Cerebellar nuclear complex (tissue), 1 donor: Measurements from ENCODE around the gene NMT2.

ENCODE experiments used
- DNase-seq, 2 experiments: peaks; one replicate each; lab custom pipeline; 2025; lab: John Stamatoyannopoulos, UW

The NMT2 gene

DNA sequence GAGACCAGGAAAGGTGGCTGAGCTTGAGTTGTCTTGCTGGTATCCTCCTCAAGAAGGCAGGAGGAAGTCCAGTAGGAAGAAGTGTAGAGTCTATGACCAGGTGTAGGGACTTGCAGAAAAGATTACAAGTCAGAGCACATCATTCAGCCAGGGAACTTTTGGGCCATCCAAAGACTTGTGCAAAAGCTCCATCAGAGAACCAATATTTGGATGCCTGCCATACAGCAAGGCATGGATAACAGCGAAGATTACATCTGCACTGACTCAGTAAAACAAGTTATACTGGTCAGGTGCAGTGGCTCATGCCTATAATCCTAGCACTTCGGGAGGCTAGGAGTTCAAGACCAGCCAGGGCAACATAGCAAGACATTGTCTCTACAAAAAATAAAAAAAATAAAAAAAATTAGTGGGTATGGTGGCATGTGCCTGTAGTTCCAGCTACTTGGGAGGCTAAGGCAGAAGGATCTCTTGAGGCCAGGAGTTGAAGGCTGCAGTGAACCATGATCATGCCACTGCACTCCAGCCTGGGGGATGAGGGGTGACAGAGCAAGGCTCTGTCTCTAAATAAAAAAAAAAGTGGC, 13.2 kb upstream of the NMT2 start:
- no peak for DNase-seq

DNA sequence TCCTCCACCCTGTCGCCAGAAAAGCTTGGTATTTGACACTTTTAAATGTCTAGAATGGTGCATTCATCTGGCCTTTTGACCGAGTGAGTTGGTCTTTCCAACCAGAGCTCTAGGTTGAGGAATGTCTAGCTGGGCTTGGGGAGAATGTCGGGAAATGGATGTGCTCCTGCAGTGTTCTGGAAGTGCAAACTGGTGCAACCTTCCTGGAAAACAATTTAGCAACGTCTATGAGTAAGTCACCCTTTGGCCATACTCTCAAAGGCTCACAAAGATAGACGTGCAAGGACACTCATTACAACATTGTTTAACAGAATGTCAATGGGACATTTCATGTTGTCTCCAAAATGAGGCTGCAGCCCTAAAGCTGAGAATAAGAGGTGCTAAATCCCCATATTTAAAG, 12.2 kb upstream of the NMT2 start:
- DNase-seq: no peak

DNA sequence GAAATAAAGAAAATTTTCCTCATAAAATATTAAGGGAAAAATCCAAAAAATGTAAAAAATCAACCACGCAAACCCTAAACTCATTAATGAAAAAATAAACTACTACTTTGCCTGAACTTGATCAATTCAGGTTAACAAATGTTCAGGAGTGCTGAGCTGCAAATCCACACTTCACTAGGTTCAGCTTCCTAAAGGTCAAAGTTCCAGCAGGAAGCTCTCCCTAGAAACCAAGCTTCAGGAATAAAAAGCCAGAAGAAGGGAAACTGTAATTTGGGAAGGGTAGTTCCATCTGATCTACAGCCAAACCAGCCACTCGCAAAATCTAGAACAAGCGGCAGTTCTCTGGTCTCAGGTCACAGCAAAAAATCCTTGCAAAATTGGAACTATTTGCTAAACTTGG, 7.8 kb upstream of the NMT2 start:
- DNase-seq: no peak

DNA sequence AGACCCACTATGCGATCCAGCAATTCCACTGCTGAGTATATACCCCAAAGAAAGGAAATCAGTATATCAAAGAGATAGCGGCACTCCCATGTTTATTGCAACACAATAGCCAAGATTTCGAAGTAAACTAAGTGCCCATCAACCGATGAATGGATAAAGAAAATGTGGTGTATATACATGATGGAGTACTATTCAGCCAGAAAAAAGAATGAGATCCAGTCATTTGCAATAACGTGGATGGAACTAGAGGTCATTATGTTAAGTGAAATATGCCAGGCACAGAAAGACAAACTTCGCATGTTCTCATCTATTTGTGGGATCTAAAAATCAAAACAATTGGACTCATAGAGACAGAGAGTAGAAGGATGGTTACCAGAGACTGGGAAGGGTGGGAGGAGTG, 7.1 kb upstream of the NMT2 start:
- no peak for DNase-seq

DNA sequence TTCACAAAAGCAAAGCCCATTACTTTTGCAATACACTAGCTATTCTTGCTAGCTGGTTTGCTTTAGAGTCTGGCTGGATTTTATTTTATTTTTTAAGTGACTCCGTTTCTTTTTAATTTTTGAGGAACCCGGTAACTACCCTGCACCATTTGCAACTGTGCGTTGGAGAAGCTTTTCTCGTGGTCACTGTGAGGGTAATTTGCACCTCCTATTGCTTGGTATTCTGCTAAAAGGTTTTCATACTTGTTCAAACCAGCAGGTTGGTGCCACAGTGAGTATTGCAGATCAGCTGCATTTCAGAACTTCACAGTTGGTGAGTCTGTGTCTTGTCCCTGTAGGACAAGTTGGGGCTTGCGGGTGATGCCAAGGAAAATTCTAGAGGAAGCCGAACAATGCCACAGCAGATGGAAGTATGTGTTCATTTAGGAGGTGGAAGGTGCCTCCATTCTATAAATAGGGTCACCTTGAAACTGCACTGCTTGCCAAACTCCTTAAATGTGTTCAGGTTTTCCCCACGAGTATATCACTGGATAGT, 3.9 kb upstream of the NMT2 start:
- DNase-seq: no peak

DNA sequence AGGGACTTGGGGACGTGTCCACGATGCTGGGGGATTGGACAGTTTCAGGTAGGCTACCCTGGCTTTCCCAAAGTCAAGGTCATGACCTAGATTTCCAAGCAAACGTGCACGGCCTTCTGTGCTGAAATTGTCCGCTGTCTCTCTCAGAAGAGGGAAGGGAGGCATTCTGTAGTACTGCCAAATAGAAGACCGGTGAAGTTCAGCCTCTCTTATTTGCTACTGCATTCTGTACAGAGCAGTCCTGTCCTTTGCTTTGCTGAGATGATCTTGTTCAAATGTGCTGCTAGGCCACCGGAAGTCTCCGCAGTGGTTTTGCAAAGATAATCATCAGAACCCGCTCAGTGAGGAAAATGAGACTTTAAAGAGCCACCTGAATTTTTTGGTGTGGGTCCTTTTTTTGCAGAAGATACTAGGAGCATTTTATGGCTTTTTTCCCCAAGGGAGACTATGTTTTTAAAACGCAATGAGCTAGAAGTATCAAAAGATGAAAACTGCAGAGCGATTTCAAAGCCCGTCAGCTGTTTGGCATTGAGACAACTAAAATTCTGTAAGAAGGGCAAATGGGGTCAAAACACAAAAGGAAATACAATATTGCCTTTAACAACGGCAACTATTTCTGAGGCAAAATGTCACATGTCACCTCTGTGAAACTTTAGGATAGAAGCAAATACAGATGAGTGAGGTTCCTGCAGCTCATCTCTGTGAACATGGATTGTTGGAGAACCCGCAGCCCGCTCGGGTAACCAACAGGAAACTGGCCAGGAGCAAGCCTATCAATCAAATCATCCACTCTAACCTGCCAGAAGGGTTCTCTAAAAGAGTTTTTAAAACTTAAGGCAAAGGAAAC, 1.3 kb upstream of the NMT2 start:
- no peak for DNase-seq

DNA sequence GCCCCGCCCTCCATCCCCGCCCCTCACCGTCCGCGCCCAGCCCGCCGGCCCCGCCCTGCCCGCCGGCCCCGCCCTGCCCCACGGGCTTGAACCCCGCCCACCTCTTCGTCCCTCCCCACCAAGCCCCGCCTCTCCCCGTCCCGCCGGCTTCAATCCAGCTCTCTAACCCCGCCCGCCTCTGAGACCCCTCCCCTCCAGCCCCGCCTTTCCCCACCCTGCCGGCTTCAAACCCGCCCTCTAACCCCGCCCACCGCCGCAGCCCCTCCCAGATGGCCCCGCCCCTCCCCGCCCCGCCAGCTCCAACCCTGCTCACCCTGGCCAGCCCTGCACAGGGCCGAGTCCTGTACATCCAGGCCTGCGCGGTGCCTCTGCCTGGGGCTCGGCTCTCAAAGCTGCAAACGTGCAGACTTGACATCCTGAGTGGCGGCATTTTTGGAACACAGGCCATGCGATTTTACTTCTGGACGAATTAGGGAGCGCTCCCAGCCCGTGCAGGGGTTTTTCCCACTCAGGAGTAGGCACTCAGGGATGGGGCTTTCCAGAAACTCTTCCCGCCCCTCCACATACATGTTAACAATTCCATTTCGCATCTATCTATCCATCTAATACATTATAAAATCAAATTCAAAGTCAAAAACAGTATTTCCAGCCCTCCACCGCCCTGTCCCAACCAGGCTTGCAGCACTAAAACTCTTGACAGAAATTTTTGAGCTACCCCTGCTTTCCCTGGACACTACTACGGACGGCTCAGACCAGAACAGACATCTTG, 477 bp upstream of the NMT2 start:
- DNase-seq: peak; percentile 83 to 94

DNA sequence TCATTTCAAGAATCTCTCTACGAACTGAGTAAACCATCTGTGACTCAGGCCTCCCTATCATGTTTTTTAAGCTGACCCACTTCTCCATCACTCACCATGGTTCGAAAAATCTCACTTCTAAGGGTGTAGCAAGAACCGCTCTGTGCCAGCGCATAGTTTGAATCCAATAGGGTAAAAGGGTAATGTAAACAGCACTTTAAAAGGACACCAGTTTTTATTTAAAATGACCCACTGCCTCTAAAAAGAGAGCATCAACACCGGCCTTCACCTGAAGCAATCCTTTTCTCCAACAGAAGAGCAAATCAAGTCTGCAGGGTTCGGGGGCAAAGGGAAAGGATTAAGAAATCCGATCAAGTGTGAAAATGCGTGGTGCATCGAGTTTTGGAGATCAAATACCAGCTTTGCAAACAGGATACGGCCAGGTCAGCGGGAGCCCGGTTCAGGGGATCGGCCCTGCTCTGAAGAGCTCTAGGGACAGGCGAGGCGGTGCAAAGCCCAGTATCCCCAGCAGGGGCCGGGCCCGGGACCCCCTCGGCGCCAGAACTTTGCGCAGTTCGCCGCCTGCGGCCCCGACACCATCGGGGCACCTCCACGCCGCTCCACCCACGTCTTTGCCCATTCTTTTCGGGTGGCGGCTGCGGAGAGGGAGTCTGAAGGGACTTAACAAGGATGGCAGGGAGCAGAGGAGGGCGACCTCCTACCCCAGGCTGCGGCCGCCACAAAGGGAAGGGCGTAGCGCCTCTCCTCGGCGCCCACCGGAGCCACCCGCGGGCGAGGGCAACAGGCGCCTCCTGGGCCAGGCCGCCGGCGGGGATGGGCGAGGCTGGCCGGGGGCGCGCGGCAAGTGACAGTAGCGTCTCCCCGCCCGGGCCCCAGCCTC, 842 bp downstream of the NMT2 start:
- no peak for DNase-seq

DNA sequence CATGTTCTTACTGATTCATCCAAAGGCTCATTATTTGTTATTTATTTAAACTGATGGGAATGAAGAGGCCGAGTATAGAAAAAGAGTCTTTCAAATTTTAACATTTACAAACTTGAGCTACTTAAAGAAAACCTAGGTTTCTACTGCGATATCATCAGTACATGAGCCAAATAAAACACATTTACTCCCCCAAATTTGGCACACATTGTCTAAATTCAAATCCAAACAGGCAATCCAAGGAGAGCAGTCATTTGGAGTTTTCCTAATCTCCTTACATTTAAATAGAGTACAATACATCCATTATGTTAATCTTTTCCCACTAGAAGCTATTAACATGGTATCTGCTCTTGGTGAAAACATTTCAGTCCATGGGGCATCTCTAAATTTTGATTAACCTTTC, 2.2 kb downstream of the NMT2 start:
- no peak for DNase-seq

DNA sequence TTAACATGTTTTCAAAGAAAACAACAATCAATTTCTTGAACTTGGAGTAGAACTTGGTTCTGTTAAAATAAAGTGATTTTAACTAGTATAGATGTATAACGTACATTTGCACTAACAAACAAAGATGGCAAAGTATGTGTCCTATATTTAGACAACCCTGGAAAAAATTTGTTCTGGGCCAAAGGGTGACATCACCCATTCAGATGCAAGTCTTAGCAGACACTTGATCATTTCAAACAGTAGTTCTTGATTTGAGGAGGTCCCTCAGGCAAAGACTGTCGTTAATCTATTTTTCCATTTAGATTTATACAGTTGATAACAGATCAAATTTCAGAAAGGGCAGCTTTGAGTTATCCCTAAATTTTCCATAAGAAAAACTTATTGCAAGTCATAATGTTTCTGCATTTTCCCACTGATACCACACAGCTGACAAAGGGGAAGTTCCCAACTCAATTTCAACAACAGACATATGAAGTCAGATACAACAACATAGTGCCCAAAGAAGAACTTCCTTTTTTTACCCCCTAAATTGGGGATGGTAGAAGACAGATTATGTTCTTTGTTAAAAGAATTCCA, 5.2 kb downstream of the NMT2 start:
- DNase-seq: no peak

DNA sequence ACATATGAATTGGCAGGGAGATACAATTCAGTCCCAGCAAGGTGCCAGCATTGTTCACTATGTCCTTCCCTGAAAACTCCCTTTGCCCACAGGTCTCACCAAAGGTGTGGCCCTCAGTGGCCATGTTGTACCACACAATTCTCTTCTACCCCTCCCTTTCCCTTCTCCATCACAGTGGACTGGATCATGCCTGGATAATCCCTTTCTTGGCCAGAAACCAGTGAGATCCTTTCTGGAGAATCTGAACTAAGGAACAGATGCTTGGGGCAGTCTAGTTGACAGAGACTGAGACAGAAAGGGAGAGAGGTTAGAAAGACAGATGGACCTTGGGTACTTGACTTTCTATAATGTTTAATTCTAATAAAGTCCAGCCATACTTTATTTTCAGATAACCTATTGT, 9.5 kb downstream of the NMT2 start:
- DNase-seq: no peak

DNA sequence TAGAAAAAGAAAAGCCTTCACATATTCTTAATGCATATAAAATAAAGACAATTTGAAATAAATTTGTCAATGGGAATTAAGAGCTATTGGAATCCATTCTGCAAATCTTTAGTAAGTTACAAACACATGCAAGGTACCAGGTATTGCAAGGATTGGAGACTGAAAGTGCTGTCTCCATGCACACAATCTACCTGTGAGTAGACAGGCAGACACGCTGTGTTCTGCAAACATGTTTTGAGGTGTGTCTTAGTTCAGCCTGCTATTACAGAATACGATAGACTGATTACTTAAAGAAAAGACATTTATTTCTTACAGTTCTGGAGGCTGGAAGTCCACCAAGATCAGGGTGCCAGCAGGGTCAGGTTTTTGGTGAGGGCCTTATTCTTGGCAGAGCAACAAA, 10.0 kb downstream of the NMT2 start:
- no peak for DNase-seq

DNA sequence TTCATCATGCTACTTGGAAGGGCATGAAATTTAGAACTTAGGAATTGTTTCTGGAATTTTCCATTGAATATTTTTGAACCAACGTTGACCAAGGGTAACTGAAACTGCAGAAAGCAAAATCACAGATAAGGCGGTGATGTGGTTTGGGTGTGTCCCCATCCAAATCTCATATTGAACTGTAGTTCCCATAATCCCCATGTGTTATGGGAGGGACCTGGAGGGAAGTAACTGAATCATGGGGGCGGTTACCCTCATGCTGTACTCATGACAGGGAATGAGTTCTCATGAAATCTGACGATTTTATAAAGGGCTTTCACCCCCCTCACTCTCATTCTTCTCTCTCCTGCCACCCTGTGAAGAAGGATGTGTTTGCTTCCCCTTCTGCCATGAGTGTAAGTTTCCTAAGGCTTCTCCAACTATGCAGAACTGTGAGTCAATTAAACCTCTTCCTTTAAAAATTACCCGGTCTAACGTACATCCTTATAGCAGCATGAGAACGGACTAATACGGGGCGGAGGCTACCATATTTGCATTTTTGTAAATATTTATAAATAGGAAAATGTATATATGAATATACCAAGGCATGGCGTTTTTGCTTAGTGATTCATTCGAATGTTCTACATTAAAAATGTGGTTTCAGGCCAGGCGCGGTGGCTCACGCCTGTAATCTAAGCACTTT, 12.4 kb downstream of the NMT2 start:
- DNase-seq: no peak

DNA sequence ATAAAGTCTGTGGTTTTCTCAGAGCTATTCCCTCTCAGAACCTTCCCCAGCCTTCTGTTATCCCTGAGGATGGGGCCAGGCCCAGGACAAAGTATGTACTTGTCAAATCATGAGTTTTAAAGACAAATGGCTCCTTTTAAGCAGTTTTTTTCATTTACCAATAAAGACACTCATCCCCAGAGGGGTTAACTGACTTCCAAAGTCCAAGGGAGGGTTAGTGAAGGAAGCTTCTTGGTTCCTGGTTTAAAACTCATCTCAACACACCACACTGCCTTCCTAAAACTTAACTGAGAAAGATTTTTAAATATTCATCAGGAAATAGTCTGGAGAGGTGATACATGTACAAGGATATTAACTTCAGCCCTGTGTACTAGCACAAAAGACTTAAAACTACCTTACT, 15.9 kb downstream of the NMT2 start:
- no peak for DNase-seq

DNA sequence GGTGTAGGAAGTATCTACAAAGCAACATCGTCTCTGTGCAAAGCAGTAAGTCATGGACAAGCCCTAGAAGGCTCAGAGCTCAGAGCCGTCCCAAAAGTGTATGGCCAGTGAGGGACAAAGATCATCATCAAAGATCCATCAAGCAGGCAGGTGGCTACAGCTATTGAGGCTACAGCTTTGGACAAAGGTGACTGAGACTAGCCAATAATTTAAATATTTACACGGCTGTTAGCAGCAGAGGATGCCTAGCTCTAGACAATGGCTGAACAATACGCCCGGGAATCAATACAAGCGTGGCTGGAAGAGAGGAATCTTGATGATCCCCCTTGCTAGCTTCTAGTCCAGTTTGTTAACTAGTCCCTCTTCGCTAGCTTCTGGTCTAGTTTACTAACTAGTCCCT, 17.9 kb downstream of the NMT2 start:
- no peak for DNase-seq

DNA sequence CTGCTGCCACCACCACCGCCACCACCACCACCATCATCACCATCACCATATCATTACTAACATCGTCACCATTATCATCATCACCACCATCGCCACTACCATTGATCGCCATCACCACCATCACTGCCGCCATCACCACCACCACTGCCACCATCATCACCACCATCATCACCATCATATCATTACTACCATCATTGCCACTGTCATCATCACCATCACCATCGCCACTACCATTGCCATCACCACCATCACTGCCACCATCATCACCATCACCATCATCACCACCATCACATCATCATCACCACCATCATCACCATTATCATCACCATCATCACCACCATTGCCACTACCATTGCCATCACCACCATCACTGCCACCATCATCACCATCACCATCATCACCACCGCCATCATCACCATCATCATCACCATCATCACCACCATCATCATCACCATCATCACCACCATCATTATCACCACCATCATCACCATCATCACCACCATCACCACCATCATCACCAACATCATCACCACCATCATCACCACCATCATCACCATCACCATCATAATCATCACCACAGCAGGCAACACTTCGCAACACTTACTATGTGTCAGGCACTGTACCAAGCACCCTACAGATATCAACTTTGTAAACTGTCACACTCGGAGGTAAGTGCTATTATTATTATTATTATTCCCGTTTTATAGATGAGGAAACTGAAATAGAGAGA, 19.3 kb downstream of the NMT2 start:
- DNase-seq: no peak

DNA sequence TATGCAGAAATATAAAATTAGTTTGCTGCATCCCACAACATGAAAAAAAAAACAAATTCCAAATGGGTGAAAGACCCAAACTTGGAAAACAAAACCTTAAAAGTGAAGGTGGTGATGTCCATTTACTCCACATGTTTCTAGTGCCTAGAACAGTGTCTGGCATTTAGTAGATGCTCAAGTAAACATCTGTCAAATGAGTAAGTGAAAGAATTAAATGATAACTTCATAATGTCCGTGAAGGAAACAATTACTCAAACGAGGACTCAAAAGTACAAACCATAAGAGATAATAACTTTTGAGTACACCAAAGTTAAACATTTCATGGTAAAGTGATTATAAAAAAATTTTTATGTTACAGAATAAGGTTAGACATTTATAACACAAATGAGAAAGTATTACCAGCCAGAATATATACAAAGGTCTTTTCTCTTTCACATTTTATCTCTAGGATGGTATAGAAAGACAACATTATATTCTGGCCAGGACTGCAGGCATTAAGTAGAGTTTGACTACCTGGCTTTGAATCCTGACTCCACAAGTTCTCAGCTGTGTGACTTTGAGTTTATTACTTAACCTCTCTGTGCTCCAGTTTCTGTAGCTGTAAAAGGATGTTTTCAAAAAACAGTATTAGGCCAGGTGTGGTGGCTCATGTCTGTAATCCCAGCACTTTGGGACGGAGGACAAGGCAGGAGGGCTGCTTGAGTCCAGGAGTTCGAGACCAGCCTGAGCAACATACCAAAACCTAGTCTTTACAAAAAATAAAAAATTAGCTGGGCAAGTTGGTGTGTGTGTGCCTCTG, 20.7 kb downstream of the NMT2 start:
- DNase-seq: no peak

DNA sequence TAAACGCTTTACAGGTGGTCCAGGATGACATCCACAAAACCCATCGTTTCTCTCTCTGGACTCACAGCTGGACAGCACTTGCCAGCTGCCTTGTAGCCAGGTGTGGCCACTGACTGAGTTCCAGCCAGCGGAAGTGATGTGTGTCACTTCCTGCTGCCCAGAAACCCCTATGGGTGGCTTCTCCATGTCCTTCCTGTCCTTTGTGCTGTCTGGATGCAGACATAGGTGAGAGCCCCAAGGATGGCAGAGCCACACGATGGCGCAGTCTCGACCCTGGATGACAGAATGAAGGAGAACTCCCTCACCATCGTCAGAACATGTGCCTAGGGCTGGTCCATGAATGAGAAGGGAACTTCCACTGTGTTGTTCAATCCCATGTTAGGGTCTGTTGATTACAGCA, 22.1 kb downstream of the NMT2 start:
- DNase-seq: no peak

DNA sequence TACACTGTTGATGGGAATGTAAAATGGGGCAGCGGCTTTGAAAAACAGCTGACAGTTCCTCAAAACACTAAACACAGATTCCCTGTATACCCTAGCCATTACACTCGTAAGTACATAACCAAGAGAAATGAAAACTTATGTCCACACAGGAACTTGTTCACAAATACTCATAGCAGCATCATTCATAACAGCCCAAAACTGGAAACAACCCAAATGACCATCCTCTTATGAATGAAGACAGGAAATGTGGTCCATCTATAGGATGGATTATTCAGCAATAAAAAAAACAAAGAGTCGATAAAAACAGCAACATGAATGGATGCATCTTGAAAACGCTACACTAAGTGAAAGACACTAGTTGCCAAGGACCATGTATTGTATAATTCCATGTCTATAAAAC, 23.7 kb downstream of the NMT2 start:
- no peak for DNase-seq
